Keratinocyte (primary cell): Measurements from ENCODE around the gene GPR158. TPM values are rescaled to one million over a fixed set of nuclear protein-coding genes. Genes with fewer than 3 reads are reported as not detected.

ENCODE experiments used
- DNase-seq: peaks from one replicate; pipeline ENCODE4 v3.0.0-alpha.2; 2011; ENCODE audit warnings: low read depth, missing footprints, low spot score
- FAIRE-seq: peaks from 2 replicates; lab custom pipeline; 2011; peaks lifted over from hg19 to GRCh38; lab: Jason Lieb, UNC
- H2AFZ ChIP-seq: 2 replicates; pipeline ENCODE4 v1.6.0; 2012; ENCODE audit warnings: low read length, control low read depth, inconsistent platforms; ENCODE audit not compliant: control insufficient read depth
- H3K27ac ChIP-seq: 2 replicates; pipeline ENCODE4 v1.5.1; 2011; ENCODE audit warnings: low read length; ENCODE audit not compliant: control insufficient read depth, insufficient read depth
- H3K27me3 ChIP-seq: 3 replicates; pipeline ENCODE4 v1.6.0; 2011; ENCODE audit warnings: low read length; ENCODE audit not compliant: control insufficient read depth, insufficient read depth; ENCODE audit errors: extremely low read depth
- H3K36me3 ChIP-seq, 2 experiments: 2 replicates in 1 of 2; 3 replicates in 1 of 2; pipeline ENCODE4 v1.5.1; 2011; ENCODE audit warnings: low read length in 2 of 2, mild to moderate bottlenecking in 1 of 2; ENCODE audit not compliant: control insufficient read depth in 2 of 2, insufficient read depth in 2 of 2; ENCODE audit errors: extremely low read depth in 1 of 2
- H3K4me1 ChIP-seq: 3 replicates; pipeline ENCODE4 v1.5.1; 2011; ENCODE audit warnings: low read length; ENCODE audit not compliant: control insufficient read depth, insufficient read depth; ENCODE audit errors: extremely low read depth
- H3K4me2 ChIP-seq: 3 replicates; pipeline ENCODE4 v1.6.0; 2011; ENCODE audit warnings: low read depth, low read length; ENCODE audit not compliant: control insufficient read depth, insufficient read depth; ENCODE audit errors: extremely low read depth
- H3K4me3 ChIP-seq, 3 experiments: fragments of 200-600 bp in 1 of 3; sonication (generic) in 1 of 3; 2 replicates in 2 of 3; 3 replicates in 1 of 3; pipeline ENCODE4 v1.5.1; 2011 to 2016; ENCODE audit warnings: low read length in 3 of 3, mild to moderate bottlenecking in 3 of 3, control low read depth in 2 of 3, inconsistent platforms in 1 of 3, low read depth in 1 of 3, mixed read lengths in 1 of 3, mixed run types in 1 of 3, moderate library complexity in 1 of 3; ENCODE audit not compliant: control insufficient read depth in 2 of 3, insufficient read depth in 2 of 3; ENCODE audit errors: extremely low read depth in 1 of 3
- H3K79me2 ChIP-seq: 2 replicates; pipeline ENCODE4 v1.6.0; 2012; ENCODE audit warnings: low read length; ENCODE audit not compliant: control insufficient read depth, insufficient read depth
- H3K9ac ChIP-seq: 3 replicates; pipeline ENCODE4 v1.6.0; 2011; ENCODE audit warnings: low read length; ENCODE audit not compliant: control insufficient read depth, insufficient read depth; ENCODE audit errors: extremely low read depth
- H3K9me1 ChIP-seq: 3 replicates; pipeline ENCODE4 v1.6.0; 2011; ENCODE audit warnings: low read length; ENCODE audit not compliant: control insufficient read depth, insufficient read depth; ENCODE audit errors: extremely low read depth
- H3K9me3 ChIP-seq: 2 replicates; pipeline ENCODE4 v1.5.1; 2012; ENCODE audit warnings: low read depth, low read length; ENCODE audit not compliant: control insufficient read depth
- H4K20me1 ChIP-seq: 3 replicates; pipeline ENCODE4 v1.6.0; 2011; ENCODE audit warnings: low read length; ENCODE audit not compliant: control insufficient read depth, insufficient read depth; ENCODE audit errors: extremely low read depth
- EZH2 ChIP-seq: IDR thresholded peaks from one replicate; pipeline ENCODE4 v1.6.1; 2012; ENCODE audit warnings: inconsistent platforms, mild to moderate bottlenecking, low read length, moderate library complexity
- dilution Hi-C: fragments of 300-500 bp; cut with MboI; formaldehyde crosslinking; loops from one replicate; pipeline ENCODE4 v1.7.0; 2020; ENCODE audit warnings: low sequenced_read_pairs; ENCODE audit not compliant: extremely low pct_ligation_motif_present
- polyA plus RNA-seq, 5 experiments: library from polyadenylated mRNA; depleted of rRNA in 3 of 5; stranded (reverse) in 3 of 5; stranded (forward) in 1 of 5; unstranded in 1 of 5; fragments of >200 nt; gene quantifications; 1 replicate in 1 of 5; 2 replicates in 3 of 5; 3 replicates in 1 of 5; pipeline versions ENCODE4 v1.2.1 to v1.2.3, GENCODE V29; 2011 to 2012; ENCODE audit warnings: missing spikeins in 2 of 5, low read depth in 1 of 5, low replicate concordance in 1 of 5
- TF ChIP-seq, protein P1 (sequence below), 3 experiments: IDR thresholded peaks in 1 of 3; conservative IDR thresholded peaks in 1 of 3; optimal IDR thresholded peaks in 1 of 3; 2 replicates in 2 of 3; 3 replicates in 1 of 3; pipeline versions ENCODE3 to v1.5.1; 2011; ENCODE audit warnings: low read length in 3 of 3, mild to moderate bottlenecking in 3 of 3, moderate library complexity in 2 of 3, control low read depth in 1 of 3, inconsistent platforms in 1 of 3; ENCODE audit not compliant: insufficient read depth in 2 of 3; ENCODE audit errors: extremely low read depth in 1 of 3

GPR158 gene
- polyA plus RNA-seq, 1 donor (not counting 4 experiments of a cell fraction or from before 2014, with no cell fraction given): not detected

DNA sequence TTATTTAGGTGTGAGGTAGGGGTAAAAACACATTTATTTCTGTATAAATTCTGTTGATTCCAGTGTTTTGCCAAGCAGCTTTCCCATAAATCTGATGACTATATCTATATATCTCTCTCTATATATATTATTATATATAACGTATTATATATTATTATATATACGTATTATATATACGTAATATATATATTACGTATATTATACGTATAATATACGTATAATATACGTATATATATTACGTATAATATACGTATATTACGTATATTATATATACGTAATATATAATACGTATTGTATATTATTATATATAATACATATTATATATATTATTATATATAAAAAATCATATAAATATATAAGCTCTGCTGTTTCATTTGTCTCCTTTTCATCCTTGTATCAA, 163.5 kb downstream of the GPR158 start:
- Histone ChIP-seq H3K27ac (no peak overlapping the region), H3K9me3 (no peaks in the 10 kb centered on the region), H3K9ac (no peak overlapping the region), H3K79me2 (no peaks in the 10 kb centered on the region), H3K9me1 (no peaks in the 10 kb centered on the region), H3K36me3 (no peaks in the 10 kb centered on the region), H3K4me2 (no peak overlapping the region), H2AFZ (no peak overlapping the region), H3K4me3 (no peak overlapping the region), H3K27me3 (no peaks in the 10 kb centered on the region), H4K20me1 (no peaks in the 10 kb centered on the region), H3K4me1 (no peaks in the 10 kb centered on the region)
- FAIRE-seq (no peak), DNase-seq (no peak)
- TF ChIP-seq EZH2: no peak
- TF ChIP-seq, protein P1, sequence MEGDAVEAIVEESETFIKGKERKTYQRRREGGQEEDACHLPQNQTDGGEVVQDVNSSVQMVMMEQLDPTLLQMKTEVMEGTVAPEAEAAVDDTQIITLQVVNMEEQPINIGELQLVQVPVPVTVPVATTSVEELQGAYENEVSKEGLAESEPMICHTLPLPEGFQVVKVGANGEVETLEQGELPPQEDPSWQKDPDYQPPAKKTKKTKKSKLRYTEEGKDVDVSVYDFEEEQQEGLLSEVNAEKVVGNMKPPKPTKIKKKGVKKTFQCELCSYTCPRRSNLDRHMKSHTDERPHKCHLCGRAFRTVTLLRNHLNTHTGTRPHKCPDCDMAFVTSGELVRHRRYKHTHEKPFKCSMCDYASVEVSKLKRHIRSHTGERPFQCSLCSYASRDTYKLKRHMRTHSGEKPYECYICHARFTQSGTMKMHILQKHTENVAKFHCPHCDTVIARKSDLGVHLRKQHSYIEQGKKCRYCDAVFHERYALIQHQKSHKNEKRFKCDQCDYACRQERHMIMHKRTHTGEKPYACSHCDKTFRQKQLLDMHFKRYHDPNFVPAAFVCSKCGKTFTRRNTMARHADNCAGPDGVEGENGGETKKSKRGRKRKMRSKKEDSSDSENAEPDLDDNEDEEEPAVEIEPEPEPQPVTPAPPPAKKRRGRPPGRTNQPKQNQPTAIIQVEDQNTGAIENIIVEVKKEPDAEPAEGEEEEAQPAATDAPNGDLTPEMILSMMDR (optimal IDR thresholded peaks at IDR 0.05 in 1 of 3, IDR thresholded peaks at IDR 0.05 in 1 of 3, conservative IDR thresholded peaks at IDR 0.05 in 1 of 3; ENCODE audit: extremely low read depth in 1 of 3, insufficient read depth in 2 of 3, low read length in 3 of 3): no peak
- dilution Hi-C loops: no loop called here

DNA sequence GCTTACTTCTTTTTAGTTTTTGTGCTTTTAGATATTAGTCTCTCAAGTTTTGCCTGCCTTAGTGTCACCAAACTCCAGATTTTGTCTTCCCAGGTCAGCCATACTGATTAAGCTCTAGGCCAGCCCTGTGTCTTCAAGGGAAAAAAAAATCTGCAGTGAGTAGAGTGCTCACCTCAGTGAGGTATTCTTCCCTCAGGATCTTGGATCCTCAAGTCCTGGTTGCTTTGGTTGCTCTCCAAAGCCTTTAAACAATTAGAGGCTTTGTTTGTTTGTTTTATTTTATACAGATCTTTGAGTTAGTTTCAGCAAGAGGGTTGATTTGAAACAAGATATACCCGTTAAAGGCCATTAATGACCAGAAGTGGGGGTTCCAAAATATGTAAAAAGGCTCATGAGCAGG, 165.2 kb downstream of the GPR158 start:
- no peaks in the 10 kb centered on the region for H3K9me1 ChIP-seq
- no peak overlapping the region for H3K4me2 ChIP-seq
- H3K79me2 ChIP-seq: no peaks in the 10 kb centered on the region
- H3K9me3 ChIP-seq: no peaks in the 10 kb centered on the region
- no peaks in the 10 kb centered on the region for H4K20me1 ChIP-seq
- H3K9ac ChIP-seq: no peak overlapping the region
- H3K4me1 ChIP-seq: no peaks in the 10 kb centered on the region
- dilution Hi-C loops: no loop called here
- TF ChIP-seq, protein P1 (optimal IDR thresholded peaks at IDR 0.05 in 1 of 3, IDR thresholded peaks at IDR 0.05 in 1 of 3, conservative IDR thresholded peaks at IDR 0.05 in 1 of 3; ENCODE audit: extremely low read depth in 1 of 3, insufficient read depth in 2 of 3, low read length in 3 of 3): no peak
- no peak for TF ChIP-seq EZH2
- no peak overlapping the region for H2AFZ ChIP-seq
- no peak overlapping the region for H3K27ac ChIP-seq
- FAIRE-seq (no peak), DNase-seq (no peak)
- H3K4me3 ChIP-seq: no peak overlapping the region
- no peaks in the 10 kb centered on the region for H3K36me3 ChIP-seq
- H3K27me3 ChIP-seq: no peaks in the 10 kb centered on the region
